GM12878 (cell line): Measurements from ENCODE around the gene CIB4. TPM values are rescaled to one million over a fixed set of nuclear protein-coding genes. Genes with fewer than 3 reads are reported as not detected.

Experiments used
- ATAC-seq: fragments of 200-7000 bp; cut with Tn5 transposase; 3 replicates; pipeline ENCODE4 v1.9.1; 2020; ENCODE audit warnings: mild to moderate bottlenecking, moderate library complexity
- BruUV-seq: library from RNA; stranded (reverse); fragments of 400-500 nt; replicated peaks from 2 replicates; lab custom pipeline; 2021; lab: Mats Ljungman, UMichigan
- CTCF ChIA-PET: fragments of 300-600 bp; sonication (Branson Sonifier 250); formaldehyde crosslinking; extraction: SDS; loops from one replicate; lab custom pipeline; 2021; ENCODE audit warnings: inconsistent platforms; lab: Yijun Ruan, JAX
- POLR2A ChIA-PET: fragments of 350-600 bp; formaldehyde crosslinking; extraction: SDS; loops from one replicate; lab custom pipeline; 2021; ENCODE audit warnings: inconsistent platforms; lab: Charles Lee
- RAD21 ChIA-PET: fragments of 300-600 bp; sonication (Branson Sonifier 250); formaldehyde crosslinking; loops from one replicate; lab custom pipeline; 2023; ENCODE audit warnings: antibody characterized with exemption; ENCODE audit not compliant: unreplicated experiment; lab: Charles Lee
- SMC1A ChIA-PET: fragments of 300-600 bp; sonication (Branson Sonifier 250); formaldehyde crosslinking; loops from one replicate; lab custom pipeline; 2023; ENCODE audit not compliant: unreplicated experiment, uncharacterized antibody; lab: Charles Lee
- DNase-seq: peaks from one replicate; pipeline ENCODE4 v3.0.0-alpha.2; 2011; ENCODE audit warnings: low read depth, low spot score
- FAIRE-seq: peaks from 3 replicates; lab custom pipeline; 2011; peaks lifted over from hg19 to GRCh38; lab: Jason Lieb, UNC
- H2AFZ ChIP-seq: 2 replicates; pipeline ENCODE4 v1.6.0; 2011; ENCODE audit warnings: low read depth, low read length, control low read depth; ENCODE audit not compliant: control insufficient read depth
- H3K27ac ChIP-seq: 2 replicates; pipeline ENCODE4 v1.5.1; 2011; ENCODE audit warnings: control low read depth; ENCODE audit not compliant: control insufficient read depth, insufficient read depth
- H3K27me3 ChIP-seq, 2 experiments: replicated peaks in 1 of 2; 2 replicates each; pipeline versions ENCODE4 v1.6.0 to v1.6.1; 2011; ENCODE audit warnings: low read length in 1 of 2; ENCODE audit not compliant: control insufficient read depth in 2 of 2, insufficient read depth in 2 of 2
- H3K36me3 ChIP-seq, 2 experiments: 2 replicates each; pipeline ENCODE4 v1.5.1; 2011; ENCODE audit warnings: low read length in 1 of 2; ENCODE audit not compliant: control insufficient read depth in 2 of 2, insufficient read depth in 2 of 2
- H3K4me1 ChIP-seq: 2 replicates; pipeline ENCODE4 v1.6.1; 2011; ENCODE audit warnings: mild to moderate bottlenecking, low read length, moderate library complexity, mixed read lengths; ENCODE audit not compliant: control insufficient read depth, insufficient read depth
- H3K4me2 ChIP-seq: 2 replicates; pipeline ENCODE4 v1.6.0; 2011; ENCODE audit warnings: control low read depth; ENCODE audit not compliant: control insufficient read depth, insufficient read depth
- H3K4me3 ChIP-seq: fragments of 200-600 bp; sonication (generic); 2 replicates; pipeline ENCODE4 v1.5.1; 2016
- H3K79me2 ChIP-seq: 2 replicates; pipeline ENCODE4 v1.6.0; 2011; ENCODE audit warnings: low read length; ENCODE audit not compliant: control insufficient read depth, insufficient read depth
- H3K9ac ChIP-seq: 2 replicates; pipeline ENCODE4 v1.8.0; 2011; ENCODE audit warnings: low read length, control low read depth, mixed read lengths; ENCODE audit not compliant: control insufficient read depth, insufficient read depth
- H3K9me3 ChIP-seq: replicated peaks from 3 replicates; pipeline ENCODE4 v1.5.1; 2011; ENCODE audit warnings: mild to moderate bottlenecking, low read length; ENCODE audit not compliant: control insufficient read depth, insufficient read depth
- H4K20me1 ChIP-seq: 2 replicates; pipeline ENCODE4 v1.6.0; 2011; ENCODE audit not compliant: control insufficient read depth, insufficient read depth
- CREB1 ChIP-seq: IDR thresholded peaks from 2 replicates; pipeline ENCODE4 v1.6.1; 2012; ENCODE audit warnings: low read depth, mild to moderate bottlenecking, inconsistent platforms
- IRF5 ChIP-seq: fragments of 450-650 bp; IDR thresholded peaks from 2 replicates; pipeline ENCODE4 v1.6.1; 2017; ENCODE audit warnings: borderline replicate concordance
- RFX5 ChIP-seq: IDR thresholded peaks from 2 replicates; pipeline ENCODE4 v1.6.1; 2011; ENCODE audit warnings: low read depth, low read length, improper control_type of control experiment
- SUPT20H ChIP-seq: IDR thresholded peaks from 2 replicates; pipeline ENCODE4 v1.6.1; 2011; ENCODE audit warnings: low read depth, mild to moderate bottlenecking, low read length, moderate library complexity, borderline replicate concordance; ENCODE audit not compliant: control insufficient read depth
- WGBS: methylation state at CpG from one replicate; pipeline ENCODE4 v1.1.6; 2016; ENCODE audit warnings: low lambda C conversion rate; ENCODE audit not compliant: insufficient replicate concordance, insufficient coverage; ENCODE audit errors: missing lambda C conversion rate; 5-methylcytosine and 5-hydroxymethylcytosine counted together
- in situ Hi-C: fragments of 300-500 bp; cut with MboI; formaldehyde crosslinking; loops from 9 replicates; pipeline ENCODE4 v1.14.3; 2018; ENCODE audit warnings: mixed read lengths
- intact Hi-C: fragments of 100-400 bp; cut with micrococcal nuclease; formaldehyde crosslinking; loops from one replicate; pipeline ENCODE4 v1.14.2; 2022; ENCODE audit not compliant: unreplicated experiment
- polyA plus RNA-seq, 11 experiments: library from polyadenylated mRNA; depleted of rRNA in 4 of 11; unstranded in 6 of 11; stranded (reverse) in 5 of 11; fragments of >200 nt; fragmentation: Nextera tagmentation in 4 of 11; fragmentation: Illumina TruSeq in 1 of 11; extraction: Ambion mirVana in 4 of 11; extraction: Trizol in 1 of 11; gene quantifications; 1 replicate in 1 of 11; 2 replicates in 10 of 11; pipeline versions ENCODE4 v1.2.1 to v1.2.3, GENCODE V29; 2011 to 2016; ENCODE audit warnings: inconsistent platforms in 2 of 11, missing spikeins in 2 of 11, low read depth in 1 of 11
- total RNA-seq, 4 experiments: library from RNA; depleted of rRNA in 3 of 4; stranded (reverse); fragments of >200 nt in 3 of 4; fragmentation: Illumina TruSeq in 1 of 4; extraction: Trizol in 1 of 4; gene quantifications; 2 replicates each; pipeline versions ENCODE4 v1.2.1 to v1.2.3, GENCODE V29; 2013 to 2021
- TF ChIP-seq, protein P1 (sequence below): fragments of 450-650 bp; IDR thresholded peaks from 2 replicates; pipeline ENCODE4 v1.6.1; 2016; ENCODE audit warnings: mild to moderate bottlenecking

The CIB4 gene
- total and polyA plus RNA-seq, 10 of the 15 experiments (the other 5 are each of a cell fraction or from before 2014, with no cell fraction given): not detected

- Histone ChIP-seq H3K36me3 (no peaks in the 10 kb centered on the region), H3K9me3 (no peaks in the 10 kb centered on the region), H3K79me2 (no peaks in the 10 kb centered on the region), H4K20me1 (no peaks in the 10 kb centered on the region), H2AFZ (no peak overlapping the region), H3K27me3 (peaks cover 0 to 5% of the 10 kb centered on the region in 2 experiments; a peak in 3 of 4 replicates), H3K4me2 (no peak overlapping the region), H3K27ac (no peak overlapping the region), H3K4me3 (no peak overlapping the region), H3K4me1 (no peaks in the 10 kb centered on the region), H3K9ac (no peak overlapping the region)
- 23% methylated on average over 6 of the region's 6 CpGs for WGBS
- FAIRE-seq (no peak), DNase-seq (no peak), ATAC-seq (no peak)
- ChIA-PET RAD21 (interaction anchor here (1.4 kb wide), 1 partner anchor 64 kb away, joined by 3 read pairs; no protein-coding TSS in a partner anchor), POLR2A (no interaction called here), SMC1A (interaction anchor here (1.7 kb wide), 1 partner anchor 60 kb away, joined by 3 read pairs; no protein-coding TSS in a partner anchor), CTCF (no interaction called here)
- intact Hi-C loops: no loop called here
- in situ Hi-C loops: no loop called here
- no TSS peak for BruUV-seq
- TF ChIP-seq, protein P1, sequence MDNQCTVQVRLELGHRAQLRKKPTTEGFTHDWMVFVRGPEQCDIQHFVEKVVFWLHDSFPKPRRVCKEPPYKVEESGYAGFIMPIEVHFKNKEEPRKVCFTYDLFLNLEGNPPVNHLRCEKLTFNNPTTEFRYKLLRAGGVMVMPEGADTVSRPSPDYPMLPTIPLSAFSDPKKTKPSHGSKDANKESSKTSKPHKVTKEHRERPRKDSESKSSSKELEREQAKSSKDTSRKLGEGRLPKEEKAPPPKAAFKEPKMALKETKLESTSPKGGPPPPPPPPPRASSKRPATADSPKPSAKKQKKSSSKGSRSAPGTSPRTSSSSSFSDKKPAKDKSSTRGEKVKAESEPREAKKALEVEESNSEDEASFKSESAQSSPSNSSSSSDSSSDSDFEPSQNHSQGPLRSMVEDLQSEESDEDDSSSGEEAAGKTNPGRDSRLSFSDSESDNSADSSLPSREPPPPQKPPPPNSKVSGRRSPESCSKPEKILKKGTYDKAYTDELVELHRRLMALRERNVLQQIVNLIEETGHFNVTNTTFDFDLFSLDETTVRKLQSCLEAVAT: no peak
- no peak for TF ChIP-seq CREB1
- TF ChIP-seq RFX5: no peak
- TF ChIP-seq SUPT20H: no peak
- TF ChIP-seq IRF5: no peak
These were observed 42.4 kb upstream of the CIB4 start for GRCh38 chr2:26683583-26683982.
